Retinal pigment epithelial cell (primary cell): Measurements from ENCODE around the gene OGG1.
A peak's percentile ranks its signal among the peaks of the same experiment; 100 is the strongest.

Experiments
- DNase-seq: peaks from one replicate; pipeline ENCODE4 v3.0.0-alpha.2; 2010; ENCODE audit warnings: low read depth
- H3K4me3 ChIP-seq: 2 replicates; pipeline ENCODE4 v1.5.1; 2011; ENCODE audit warnings: mild to moderate bottlenecking, low read length, control low read depth, moderate library complexity
- CTCF ChIP-seq: conservative IDR thresholded peaks from 2 replicates; pipeline ENCODE4 v1.5.1; 2011; ENCODE audit warnings: low read depth, low read length, control low read depth, inconsistent platforms

OGG1 gene

GRCh38 chr3:9704347-9705322 lies 45.1 kb upstream of the OGG1 start:
- peak overlapping the region; percentile 29 for H3K4me3 ChIP-seq
- DNase-seq: no peak
- no peak for TF ChIP-seq CTCF

- TF ChIP-seq CTCF: no peak
- no peak for DNase-seq
These were observed 39.5 kb upstream of the OGG1 start for GRCh38 chr3:9710174-9710739.

GRCh38 chr3:9712415-9712814 lies 37.3 kb upstream of the OGG1 start:
- no peak overlapping the region for H3K4me3 ChIP-seq
- no peak for TF ChIP-seq CTCF
- no peak for DNase-seq

More at GRCh38 chr3:9710174-9710739, 39.5 kb upstream of the OGG1 start:
- H3K4me3 ChIP-seq: no peak overlapping the region

GRCh38 chr3:9713142-9713541 lies 36.6 kb upstream of the OGG1 start:
- DNase-seq: no peak
- no peak for TF ChIP-seq CTCF
- H3K4me3 ChIP-seq: no peak overlapping the region

GRCh38 chr3:9715136-9715535 lies 34.6 kb upstream of the OGG1 start:
- no peak for DNase-seq

GRCh38 chr3:9715764-9716437 lies 33.9 kb upstream of the OGG1 start:
- no peak overlapping the region for H3K4me3 ChIP-seq
- peak; percentile 43 for DNase-seq
- peak; percentile 81 for TF ChIP-seq CTCF

More at GRCh38 chr3:9715136-9715535, 34.6 kb upstream of the OGG1 start:
- no peak overlapping the region for H3K4me3 ChIP-seq
- no peak for TF ChIP-seq CTCF
